NOMO-1 (cell line): ENCODE measurements around the gene CTNNA1.

Experiments
- DNase-seq, 2 experiments: peaks; one replicate each; lab custom pipeline; 2025; ENCODE audit not compliant: unreplicated experiment in 2 of 2; lab: John Stamatoyannopoulos, UW

The CTNNA1 gene

GRCh38 chr5:138979684-138980280 is 226.6 kb downstream of the CTNNA1 start:
- no peak for DNase-seq

- no peak for DNase-seq
Measured at GRCh38 chr5:138980441-138980840, 227.2 kb downstream of the CTNNA1 start.

- no peak for DNase-seq
Measured at GRCh38 chr5:138981131-138981530, 227.9 kb downstream of the CTNNA1 start.

- no peak for DNase-seq
Measured at GRCh38 chr5:138981586-138981985, 228.4 kb downstream of the CTNNA1 start.

- DNase-seq = no peak
Measured at GRCh38 chr5:138983984-138984383, 230.8 kb downstream of the CTNNA1 start.
